GM23338 (cell line): Measurements from ENCODE around the gene FBXW12. TPM values are rescaled to one million over a fixed set of nuclear protein-coding genes. Genes with fewer than 3 reads are reported as not detected.

Source experiments
- ATAC-seq: fragments of 200-7000 bp; cut with Tn5 transposase; 3 replicates; pipeline ENCODE4 v1.9.1; 2020
- DNase-seq: peaks from one replicate; pipeline ENCODE4 v3.0.0-alpha.2; 2015; ENCODE audit warnings: low spot score
- H2AFZ ChIP-seq: fragments of 200-600 bp; sonication (generic); 2 replicates; pipeline ENCODE4 v1.8.0; 2016; ENCODE audit warnings: antibody characterized with exemption, mild to moderate bottlenecking, moderate library complexity
- H3F3A ChIP-seq: fragments of 200-600 bp; sonication (generic); replicated peaks from 2 replicates; pipeline ENCODE4 v1.8.0; 2017; ENCODE audit warnings: antibody characterized with exemption, mixed run types, low read depth
- H3K27ac ChIP-seq: fragments of 200-600 bp; sonication (generic); 2 replicates; pipeline ENCODE4 v1.6.1; 2016; ENCODE audit warnings: low read depth
- H3K27me3 ChIP-seq: fragments of 200-600 bp; sonication (generic); 2 replicates; pipeline ENCODE4 v1.8.0; 2016; ENCODE audit warnings: mild to moderate bottlenecking, mixed run types, moderate library complexity; ENCODE audit not compliant: insufficient read depth
- H3K36me3 ChIP-seq: fragments of 200-600 bp; sonication (generic); 2 replicates; pipeline ENCODE4 v1.8.0; 2016; ENCODE audit warnings: mild to moderate bottlenecking; ENCODE audit not compliant: insufficient read depth
- H3K4me1 ChIP-seq: fragments of 200-600 bp; sonication (generic); 2 replicates; pipeline ENCODE4 v1.8.0; 2016; ENCODE audit warnings: mild to moderate bottlenecking, moderate library complexity; ENCODE audit not compliant: insufficient read depth
- H3K4me2 ChIP-seq: fragments of 200-600 bp; sonication (generic); 2 replicates; pipeline ENCODE4 v1.7.1; 2017; ENCODE audit warnings: mixed run types
- H3K4me3 ChIP-seq: fragments of 200-600 bp; sonication (generic); 2 replicates; pipeline ENCODE4 v1.6.1; 2016; ENCODE audit warnings: mixed run types
- H3K79me2 ChIP-seq: fragments of 200-600 bp; sonication (generic); replicated peaks from 2 replicates; pipeline ENCODE4 v1.8.0; 2017; ENCODE audit warnings: mild to moderate bottlenecking; ENCODE audit not compliant: insufficient read depth
- H3K9me2 ChIP-seq: fragments of 200-600 bp; sonication (generic); 2 replicates; pipeline ENCODE4 v1.8.0; 2017; ENCODE audit not compliant: insufficient read depth
- H4K20me1 ChIP-seq: fragments of 200-600 bp; sonication (generic); replicated peaks from 2 replicates; pipeline ENCODE4 v1.8.0; 2017; ENCODE audit warnings: mild to moderate bottlenecking; ENCODE audit not compliant: insufficient read depth
- H3K27ac Mint-ChIP-seq: 2 replicates; pipeline ENCODE4 v1.8.0; 2020; ENCODE audit warnings: inconsistent platforms, mild to moderate bottlenecking, moderate library complexity, mixed read lengths
- H3K27me3 Mint-ChIP-seq: 3 replicates; pipeline ENCODE4 v1.8.0; 2022; ENCODE audit warnings: low read depth, mild to moderate bottlenecking, moderate library complexity, mixed read lengths, inconsistent platforms; ENCODE audit not compliant: insufficient read depth, poor library complexity
- H3K36me3 Mint-ChIP-seq: 3 replicates; pipeline ENCODE4 v1.8.0; 2021; ENCODE audit warnings: low read depth, mild to moderate bottlenecking, inconsistent platforms, moderate library complexity, mixed read lengths
- H3K4me1 Mint-ChIP-seq: 3 replicates; pipeline ENCODE4 v1.8.0; 2020; ENCODE audit warnings: mild to moderate bottlenecking, inconsistent platforms, mixed read lengths
- H3K4me3 Mint-ChIP-seq: 3 replicates; pipeline ENCODE4 v1.8.0; 2021; ENCODE audit warnings: moderate library complexity, mild to moderate bottlenecking, inconsistent platforms, mixed read lengths
- H3K9me3 Mint-ChIP-seq: 3 replicates; pipeline ENCODE4 v1.8.0; 2020; ENCODE audit warnings: moderate library complexity, mild to moderate bottlenecking, inconsistent platforms, mixed read lengths
- CREB1 ChIP-seq: fragments of 250-450 bp; sonication (Bioruptor Pico); IDR thresholded peaks from 2 replicates; pipeline ENCODE4 v1.5.0; 2020; ENCODE audit warnings: low read depth, mild to moderate bottlenecking, moderate library complexity
- EZH2 ChIP-seq: fragments of 200-600 bp; sonication (generic); IDR thresholded peaks from one replicate; pipeline ENCODE4 v1.8.0; 2017; ENCODE audit warnings: antibody characterized with exemption, mild to moderate bottlenecking, low read depth; ENCODE audit not compliant: unreplicated experiment
- EZH2phosphoT487 ChIP-seq: fragments of 200-600 bp; sonication (generic); IDR thresholded peaks from one replicate; pipeline ENCODE4 v1.8.1; 2018; ENCODE audit warnings: antibody characterized with exemption; ENCODE audit not compliant: unreplicated experiment
- NANOG ChIP-seq: IDR thresholded peaks from 2 replicates; pipeline ENCODE4 v1.6.1; 2016; ENCODE audit warnings: antibody characterized with exemption, borderline replicate concordance
- POLR2AphosphoS5 ChIP-seq: IDR thresholded peaks from 2 replicates; pipeline ENCODE4 v1.6.1; 2016; ENCODE audit warnings: antibody characterized with exemption, low read depth
- STAT1 ChIP-seq: IDR thresholded peaks from one replicate; pipeline ENCODE4 v1.6.1; 2016; ENCODE audit warnings: antibody characterized with exemption; ENCODE audit not compliant: unreplicated experiment
- ZNF114 ChIP-seq: fragments of 250-450 bp; sonication (Bioruptor Pico); IDR thresholded peaks from 2 replicates; pipeline ENCODE4 v1.5.0; 2020; ENCODE audit warnings: mild to moderate bottlenecking, moderate library complexity
- ZNF331 ChIP-seq: fragments of 250-450 bp; sonication (Bioruptor Pico); IDR thresholded peaks from 2 replicates; pipeline ENCODE4 v1.5.0; 2020; ENCODE audit warnings: low read depth, mild to moderate bottlenecking, moderate library complexity
- polyA plus RNA-seq: library from polyadenylated mRNA; unstranded; fragments of >200 nt; fragmentation: Nextera tagmentation; extraction: Ambion mirVana; gene quantifications from 2 replicates; pipeline ENCODE4 v1.2.1, GENCODE V29; 2016
- total RNA-seq: library from RNA; depleted of rRNA; stranded (reverse); fragments of >200 nt; shearing (Covaris generic); gene quantifications from 2 replicates; pipeline ENCODE4 v1.2.3, GENCODE V29; 2014
- TF ChIP-seq, protein P1 (sequence below), 2 experiments: fragments of 200-600 bp in 1 of 2; sonication (generic) in 1 of 2; conservative IDR thresholded peaks; 2 replicates each; pipeline versions ENCODE4 v1.5.1 to v1.6.1; 2016 to 2017; ENCODE audit warnings: antibody characterized with exemption in 2 of 2, low read depth in 2 of 2, mild to moderate bottlenecking in 2 of 2, moderate library complexity in 1 of 2
- TF ChIP-seq, protein P2 (sequence below): IDR thresholded peaks from 2 replicates; pipeline ENCODE4 v1.6.1; 2016; ENCODE audit warnings: antibody characterized with exemption
- TF ChIP-seq, protein P3 (sequence below): IDR thresholded peaks from one replicate; pipeline ENCODE4 v1.6.1; 2018; ENCODE audit warnings: antibody characterized with exemption; ENCODE audit not compliant: unreplicated experiment

Gene FBXW12
- total and polyA plus RNA-seq, 2 experiments from 2014 or later, result 0.73 TPM; not detected in 1

DNA sequence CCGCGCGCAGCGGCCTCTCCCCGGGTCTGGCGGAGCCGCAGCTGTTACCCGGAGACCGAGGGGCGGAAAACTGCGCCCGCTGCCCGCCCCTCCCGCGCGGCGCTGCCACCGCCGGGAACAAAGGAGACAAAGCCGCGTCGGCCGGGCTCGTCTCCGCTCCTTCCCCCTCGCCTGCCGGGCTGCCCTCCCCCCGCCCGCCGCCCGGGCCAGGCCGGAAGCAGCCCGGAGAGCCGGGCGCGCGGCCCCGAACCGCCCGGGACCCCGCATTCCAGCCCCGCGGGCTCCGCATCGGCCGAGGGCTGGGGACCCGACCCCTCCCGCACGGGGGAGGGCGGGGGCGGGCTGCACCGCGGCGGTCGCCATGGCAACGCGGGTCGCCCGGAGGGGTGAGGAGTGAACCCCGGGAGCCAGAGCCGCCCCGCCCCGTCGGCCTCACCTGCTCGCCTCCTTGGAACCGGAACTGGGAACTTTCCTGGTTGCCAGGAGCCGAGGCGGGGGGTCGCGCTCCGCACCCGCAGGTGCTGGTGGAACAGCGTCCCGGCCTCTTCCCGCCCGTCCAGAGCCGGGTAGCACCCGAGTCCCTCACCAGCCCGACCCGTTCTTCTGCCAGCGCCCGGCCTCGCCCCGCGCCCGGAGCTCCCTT is 57.4 kb downstream of the FBXW12 start (continued):
- TF ChIP-seq, protein P1, sequence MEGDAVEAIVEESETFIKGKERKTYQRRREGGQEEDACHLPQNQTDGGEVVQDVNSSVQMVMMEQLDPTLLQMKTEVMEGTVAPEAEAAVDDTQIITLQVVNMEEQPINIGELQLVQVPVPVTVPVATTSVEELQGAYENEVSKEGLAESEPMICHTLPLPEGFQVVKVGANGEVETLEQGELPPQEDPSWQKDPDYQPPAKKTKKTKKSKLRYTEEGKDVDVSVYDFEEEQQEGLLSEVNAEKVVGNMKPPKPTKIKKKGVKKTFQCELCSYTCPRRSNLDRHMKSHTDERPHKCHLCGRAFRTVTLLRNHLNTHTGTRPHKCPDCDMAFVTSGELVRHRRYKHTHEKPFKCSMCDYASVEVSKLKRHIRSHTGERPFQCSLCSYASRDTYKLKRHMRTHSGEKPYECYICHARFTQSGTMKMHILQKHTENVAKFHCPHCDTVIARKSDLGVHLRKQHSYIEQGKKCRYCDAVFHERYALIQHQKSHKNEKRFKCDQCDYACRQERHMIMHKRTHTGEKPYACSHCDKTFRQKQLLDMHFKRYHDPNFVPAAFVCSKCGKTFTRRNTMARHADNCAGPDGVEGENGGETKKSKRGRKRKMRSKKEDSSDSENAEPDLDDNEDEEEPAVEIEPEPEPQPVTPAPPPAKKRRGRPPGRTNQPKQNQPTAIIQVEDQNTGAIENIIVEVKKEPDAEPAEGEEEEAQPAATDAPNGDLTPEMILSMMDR (conservative IDR thresholded peaks at IDR 0.05; ENCODE audit: low read depth in 2 of 2), result no peak
- TF ChIP-seq, protein P2, sequence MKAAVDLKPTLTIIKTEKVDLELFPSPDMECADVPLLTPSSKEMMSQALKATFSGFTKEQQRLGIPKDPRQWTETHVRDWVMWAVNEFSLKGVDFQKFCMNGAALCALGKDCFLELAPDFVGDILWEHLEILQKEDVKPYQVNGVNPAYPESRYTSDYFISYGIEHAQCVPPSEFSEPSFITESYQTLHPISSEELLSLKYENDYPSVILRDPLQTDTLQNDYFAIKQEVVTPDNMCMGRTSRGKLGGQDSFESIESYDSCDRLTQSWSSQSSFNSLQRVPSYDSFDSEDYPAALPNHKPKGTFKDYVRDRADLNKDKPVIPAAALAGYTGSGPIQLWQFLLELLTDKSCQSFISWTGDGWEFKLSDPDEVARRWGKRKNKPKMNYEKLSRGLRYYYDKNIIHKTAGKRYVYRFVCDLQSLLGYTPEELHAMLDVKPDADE, result no peak
- TF ChIP-seq POLR2AphosphoS5 (no peak; the same call in 1 of the 2 replicates), ZNF114 (CRISPR knock-in tag) (no peak)

DNA sequence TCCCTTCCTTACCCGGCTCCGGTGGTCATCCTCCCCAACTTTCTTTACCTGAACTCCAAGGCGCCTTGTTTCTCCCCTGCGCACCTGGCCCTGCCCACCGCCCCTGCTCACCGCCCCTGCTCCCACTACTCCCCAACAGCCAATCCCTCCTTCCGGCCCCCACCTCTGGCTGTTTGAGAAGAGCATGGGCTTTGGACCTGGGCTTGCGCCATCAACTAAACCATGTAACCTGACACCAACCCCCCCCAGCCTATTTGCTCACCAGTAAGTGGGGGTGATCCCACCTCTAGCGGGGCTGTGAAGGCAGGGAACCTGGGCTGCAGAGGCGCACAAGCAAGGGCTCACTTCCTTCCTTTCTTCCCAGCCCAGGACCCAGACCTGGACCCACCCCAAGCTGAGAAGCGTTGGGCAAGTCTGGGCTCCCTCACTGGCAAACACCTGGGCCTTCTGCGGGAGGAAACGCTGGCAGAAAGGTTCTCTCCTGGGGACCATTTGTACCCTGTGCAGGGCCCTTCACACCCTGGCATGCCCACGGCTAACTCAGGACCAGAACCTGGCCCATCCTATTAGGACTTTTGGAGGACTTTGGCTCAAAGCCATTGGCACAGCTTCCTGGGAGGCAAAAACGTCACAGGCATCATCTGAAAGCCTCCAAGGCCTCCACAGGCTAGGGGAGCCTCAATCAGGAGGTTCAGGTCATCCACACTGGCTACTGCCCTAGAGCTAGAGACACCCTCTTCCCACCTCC is 58.1 kb downstream of the FBXW12 start, which contains the start of gene PLXNB1:
TSS of gene PLXNB1 (minus strand) at position 127 of the 748 bp plus-strand sequence. CDS start 5,475 bp downstream, outside the sequence.
- Histone ChIP-seq H3K9me2 (no peaks in the 10 kb centered on the region), H3K4me1 (peaks cover 35% of the 10 kb centered on the region), H4K20me1 (peaks cover 10% of the 10 kb centered on the region), H3K4me3 (peak within 1 kb of the TSS; percentile 84), H3K36me3 (peaks cover 10% of the 10 kb centered on the region), H3K27me3 (no peaks in the 10 kb centered on the region), H3F3A (peaks cover 33% of the 10 kb centered on the region), H3K27ac (peak within 1 kb of the TSS; percentile 99), H3K79me2 (peaks cover 50% of the 10 kb centered on the region), H3K4me2 (peak within 1 kb of the TSS; percentile 86), H2AFZ (no peak within 1 kb of the TSS)
- peak; percentile 98 for DNase-seq
- peaks cover 3% of the 10 kb centered on the region; the same call in 1 of the 3 replicates for H3K9me3 Mint-ChIP-seq
- H3K4me1 Mint-ChIP-seq, result peaks cover 55% of the 10 kb centered on the region
- H3K27ac Mint-ChIP-seq, result peak within 1 kb of the TSS; percentile 97
- peaks cover 13% of the 10 kb centered on the region for H3K27me3 Mint-ChIP-seq
- H3K36me3 Mint-ChIP-seq, result peaks cover 49% of the 10 kb centered on the region
- peak; percentile 70 for ATAC-seq
- peak within 1 kb of the TSS; percentile 88 for H3K4me3 Mint-ChIP-seq
- TF ChIP-seq EZH2 (no peak), ZNF331 (CRISPR knock-in tag) (no peak), NANOG (no peak; the same call in 1 of the 2 replicates), CREB1 (peak; percentile 24; the same call in 1 of the 2 replicates), POLR2AphosphoS5 (peak; percentile 68), EZH2phosphoT487 (no peak), STAT1 (no peak), ZNF114 (CRISPR knock-in tag) (no peak)
- TF ChIP-seq, protein P1 (conservative IDR thresholded peaks at IDR 0.05; ENCODE audit: low read depth in 2 of 2), result no peak
- TF ChIP-seq, protein P3, sequence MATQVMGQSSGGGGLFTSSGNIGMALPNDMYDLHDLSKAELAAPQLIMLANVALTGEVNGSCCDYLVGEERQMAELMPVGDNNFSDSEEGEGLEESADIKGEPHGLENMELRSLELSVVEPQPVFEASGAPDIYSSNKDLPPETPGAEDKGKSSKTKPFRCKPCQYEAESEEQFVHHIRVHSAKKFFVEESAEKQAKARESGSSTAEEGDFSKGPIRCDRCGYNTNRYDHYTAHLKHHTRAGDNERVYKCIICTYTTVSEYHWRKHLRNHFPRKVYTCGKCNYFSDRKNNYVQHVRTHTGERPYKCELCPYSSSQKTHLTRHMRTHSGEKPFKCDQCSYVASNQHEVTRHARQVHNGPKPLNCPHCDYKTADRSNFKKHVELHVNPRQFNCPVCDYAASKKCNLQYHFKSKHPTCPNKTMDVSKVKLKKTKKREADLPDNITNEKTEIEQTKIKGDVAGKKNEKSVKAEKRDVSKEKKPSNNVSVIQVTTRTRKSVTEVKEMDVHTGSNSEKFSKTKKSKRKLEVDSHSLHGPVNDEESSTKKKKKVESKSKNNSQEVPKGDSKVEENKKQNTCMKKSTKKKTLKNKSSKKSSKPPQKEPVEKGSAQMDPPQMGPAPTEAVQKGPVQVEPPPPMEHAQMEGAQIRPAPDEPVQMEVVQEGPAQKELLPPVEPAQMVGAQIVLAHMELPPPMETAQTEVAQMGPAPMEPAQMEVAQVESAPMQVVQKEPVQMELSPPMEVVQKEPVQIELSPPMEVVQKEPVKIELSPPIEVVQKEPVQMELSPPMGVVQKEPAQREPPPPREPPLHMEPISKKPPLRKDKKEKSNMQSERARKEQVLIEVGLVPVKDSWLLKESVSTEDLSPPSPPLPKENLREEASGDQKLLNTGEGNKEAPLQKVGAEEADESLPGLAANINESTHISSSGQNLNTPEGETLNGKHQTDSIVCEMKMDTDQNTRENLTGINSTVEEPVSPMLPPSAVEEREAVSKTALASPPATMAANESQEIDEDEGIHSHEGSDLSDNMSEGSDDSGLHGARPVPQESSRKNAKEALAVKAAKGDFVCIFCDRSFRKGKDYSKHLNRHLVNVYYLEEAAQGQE, result no peak
- TF ChIP-seq, protein P2, result 0 out of 2 replicates have a peak, but pooled peaks have one; percentile 39
